GM21529 (cell line): ENCODE data around the gene PDZD2.
"Not testable (repeated sequence)": the region's sequence is repeated elsewhere in the genome, so short reads cannot be mapped to it uniquely, and the experiment has no call there.

Source experiments
- ATAC-seq: cut with Tn5 transposase; IDR thresholded peaks from one replicate; pipeline ENCODE4 v1.9.1; 2021; ENCODE audit not compliant: unreplicated experiment

PDZD2 gene

GRCh38 chr5:32094691-32095090 is 455.8 kb downstream of the PDZD2 start:
- no peak for ATAC-seq

- no peak for ATAC-seq
Measured at GRCh38 chr5:32095261-32095671, 456.3 kb downstream of the PDZD2 start.

GRCh38 chr5:32096891-32097595 is 458.1 kb downstream of the PDZD2 start:
- ATAC-seq = no peak

- no peak for ATAC-seq
Measured at GRCh38 chr5:32098291-32098690, 459.4 kb downstream of the PDZD2 start.

- no peak for ATAC-seq
Measured at GRCh38 chr5:32098890-32099310, 460.0 kb downstream of the PDZD2 start.

- no peak for ATAC-seq
Measured at GRCh38 chr5:32099486-32100035, 460.6 kb downstream of the PDZD2 start.

- no peak for ATAC-seq
Measured at GRCh38 chr5:32100230-32100629, 461.3 kb downstream of the PDZD2 start.

- no peak for ATAC-seq
Measured at GRCh38 chr5:32100691-32101302, 461.9 kb downstream of the PDZD2 start.

GRCh38 chr5:32102254-32102986 is 463.5 kb downstream of the PDZD2 start:
- ATAC-seq = no peak

GRCh38 chr5:32103521-32103920 is 464.6 kb downstream of the PDZD2 start:
- no peak for ATAC-seq

- no peak for ATAC-seq
Measured at GRCh38 chr5:32107291-32107690, 468.4 kb downstream of the PDZD2 start.

GRCh38 chr5:32108167-32108566 is 469.2 kb downstream of the PDZD2 start:
- ATAC-seq = no peak

- no peak for ATAC-seq
Measured at GRCh38 chr5:32109236-32109635, 470.3 kb downstream of the PDZD2 start.

GRCh38 chr5:32110111-32110696 is 471.3 kb downstream of the PDZD2 start:
- no peak for ATAC-seq

GRCh38 chr5:32115985-32116384 is 477.1 kb downstream of the PDZD2 start:
- ATAC-seq = no peak

- no peak for ATAC-seq
Measured at GRCh38 chr5:32116574-32117313, 477.8 kb downstream of the PDZD2 start.

GRCh38 chr5:32118922-32119321 is 480.0 kb downstream of the PDZD2 start:
- not testable (repeated sequence) for ATAC-seq

- no peak for ATAC-seq
Measured at GRCh38 chr5:32123058-32123805, 484.3 kb downstream of the PDZD2 start.

- no peak for ATAC-seq
Measured at GRCh38 chr5:32123889-32124676, 485.2 kb downstream of the PDZD2 start.
